H1 (cell line): Measurements from ENCODE around the gene TUBB2B. TPM values are rescaled to one million over a fixed set of nuclear protein-coding genes. Genes with fewer than 3 reads are reported as not detected.

Source experiments
- CTCF ChIA-PET: fragments of 300-600 bp; sonication (Branson Sonifier 250); formaldehyde crosslinking; loops from one replicate; lab custom pipeline; 2021; ENCODE audit not compliant: partially characterized antibody; lab: Charles Lee
- POLR2A ChIA-PET: fragments of 300-600 bp; sonication (Branson Sonifier 250); formaldehyde crosslinking; loops from one replicate; lab custom pipeline; 2021; ENCODE audit warnings: inconsistent platforms; ENCODE audit not compliant: partially characterized antibody; lab: Charles Lee
- DNase-seq, 2 experiments: peaks; one replicate each; pipeline versions ENCODE4 v3.0.0 to v3.0.0-alpha.2; 2010 to 2022; ENCODE audit warnings: low spot score in 2 of 2, low read depth in 1 of 2, mixed read lengths in 1 of 2
- FAIRE-seq: peaks from 2 replicates; lab custom pipeline; 2011; peaks lifted over from hg19 to GRCh38; lab: Jason Lieb, UNC
- H2AFZ ChIP-seq: 2 replicates; pipeline ENCODE4 v1.8.1; 2012; ENCODE audit warnings: low read length, inconsistent platforms
- H2AK5ac ChIP-seq: 2 replicates; pipeline ENCODE4 v1.6.1; 2013; ENCODE audit warnings: low read depth, low read length
- H2BK120ac ChIP-seq: replicated peaks from 2 replicates; pipeline ENCODE3; 2013; ENCODE audit warnings: low read depth, low read length, inconsistent platforms
- H2BK12ac ChIP-seq: 2 replicates; pipeline ENCODE4 v1.6.1; 2013; ENCODE audit warnings: low read depth, low read length
- H2BK15ac ChIP-seq: 2 replicates; pipeline ENCODE4 v1.6.1; 2013; ENCODE audit warnings: low read length
- H2BK20ac ChIP-seq: 2 replicates; pipeline ENCODE4 v1.6.1; 2013; ENCODE audit warnings: low read length
- H2BK5ac ChIP-seq: 2 replicates; pipeline ENCODE4 v1.6.1; 2013; ENCODE audit warnings: low read depth, low read length
- H3K14ac ChIP-seq: 2 replicates; pipeline ENCODE4 v1.6.1; 2013; ENCODE audit warnings: inconsistent platforms; ENCODE audit not compliant: insufficient read length
- H3K18ac ChIP-seq: 2 replicates; pipeline ENCODE4 v1.6.1; 2013; ENCODE audit warnings: low read length; ENCODE audit errors: extremely low read depth
- H3K23ac ChIP-seq: 2 replicates; pipeline ENCODE4 v1.6.1; 2013; ENCODE audit warnings: inconsistent platforms; ENCODE audit not compliant: insufficient read length
- H3K23me2 ChIP-seq: 2 replicates; pipeline ENCODE4 v1.6.1; 2013; ENCODE audit warnings: low read depth, low read length
- H3K27ac ChIP-seq: 2 replicates; pipeline ENCODE4 v1.6.1; 2011; ENCODE audit warnings: low read depth, low read length, inconsistent platforms
- H3K27me3 ChIP-seq, 4 experiments: replicated peaks in 1 of 4; 1 replicate in 1 of 4; 2 replicates in 3 of 4; pipeline versions ENCODE4 v1.6.1 to v1.8.1; 2011 to 2013; ENCODE audit warnings: low read length in 3 of 4, mild to moderate bottlenecking in 3 of 4, inconsistent platforms in 2 of 4, mixed read lengths in 2 of 4, moderate library complexity in 1 of 4; ENCODE audit not compliant: control insufficient read depth in 3 of 4, insufficient read depth in 3 of 4; ENCODE audit errors: extremely low read depth in 1 of 4
- H3K36me3 ChIP-seq, 4 experiments: 2 replicates each; pipeline versions ENCODE4 v1.6.1 to v1.8.1; 2011 to 2013; ENCODE audit warnings: mild to moderate bottlenecking in 4 of 4, low read length in 3 of 4, moderate library complexity in 2 of 4, control low read depth in 1 of 4, inconsistent platforms in 1 of 4; ENCODE audit not compliant: insufficient read depth in 4 of 4, control insufficient read depth in 2 of 4
- H3K4ac ChIP-seq: replicated peaks from 2 replicates; pipeline ENCODE3; 2013; ENCODE audit warnings: low read length, low read depth, mixed read lengths, inconsistent platforms; ENCODE audit not compliant: insufficient read length
- H3K4me1 ChIP-seq, 4 experiments: replicated peaks in 1 of 4; 1 replicate in 1 of 4; 2 replicates in 3 of 4; pipeline versions ENCODE4 v1.6.1 to v1.8.1; 2011 to 2013; ENCODE audit warnings: low read length in 3 of 4, inconsistent platforms in 2 of 4, mixed read lengths in 1 of 4; ENCODE audit not compliant: insufficient read depth in 4 of 4, control insufficient read depth in 3 of 4
- H3K4me2 ChIP-seq, 2 experiments: 2 replicates each; pipeline versions ENCODE4 v1.6.1 to v1.8.1; 2011 to 2013; ENCODE audit warnings: low read depth in 2 of 2, low read length in 2 of 2, control low read depth in 1 of 2, inconsistent platforms in 1 of 2, mild to moderate bottlenecking in 1 of 2; ENCODE audit not compliant: insufficient read depth in 1 of 2
- H3K4me3 ChIP-seq, 4 experiments: fragments of 200-600, 300-600 bp in 1 of 4; sonication (generic), shearing (Covaris generic), sonication (Bioruptor Twin) in 1 of 4; 2 replicates each; pipeline versions ENCODE4 v1.5.1 to v1.8.1; 2011 to 2016; ENCODE audit warnings: low read length in 4 of 4, low read depth in 3 of 4, control low read depth in 2 of 4, inconsistent platforms in 2 of 4, mild to moderate bottlenecking in 2 of 4, mixed read lengths in 1 of 4, moderate library complexity in 1 of 4; ENCODE audit not compliant: insufficient read depth in 2 of 4; ENCODE audit errors: extremely low read depth in 1 of 4
- H3K56ac ChIP-seq: replicated peaks from 2 replicates; pipeline ENCODE3; 2013; ENCODE audit warnings: low read depth, mild to moderate bottlenecking, mixed read lengths, low read length, inconsistent platforms; ENCODE audit not compliant: insufficient read length
- H3K79me1 ChIP-seq: 2 replicates; pipeline ENCODE4 v1.6.1; 2013; ENCODE audit warnings: low read depth, low read length, control low read depth
- H3K79me2 ChIP-seq, 2 experiments: 2 replicates each; pipeline versions ENCODE4 v1.6.1 to v1.8.1; 2012 to 2013; ENCODE audit warnings: low read length in 2 of 2, mild to moderate bottlenecking in 2 of 2, inconsistent platforms in 1 of 2; ENCODE audit not compliant: insufficient read depth in 2 of 2, control insufficient read depth in 1 of 2
- H3K9ac ChIP-seq, 4 experiments: replicated peaks in 1 of 4; 1 replicate in 1 of 4; 2 replicates in 3 of 4; pipeline versions ENCODE4 v1.6.1 to v1.8.1; 2011 to 2013; ENCODE audit warnings: low read depth in 3 of 4, low read length in 3 of 4, control low read depth in 2 of 4, mild to moderate bottlenecking in 2 of 4, moderate library complexity in 2 of 4, inconsistent platforms in 1 of 4; ENCODE audit errors: extremely low read depth in 1 of 4
- H3K9me3 ChIP-seq, 2 experiments: 2 replicates each; pipeline versions ENCODE4 v1.6.1 to v1.8.1; 2012 to 2013; ENCODE audit warnings: mild to moderate bottlenecking in 2 of 2, moderate library complexity in 2 of 2, control low read depth in 1 of 2, inconsistent platforms in 1 of 2, low read depth in 1 of 2, low read length in 1 of 2, mixed read lengths in 1 of 2; ENCODE audit not compliant: insufficient read depth in 2 of 2
- H4K20me1 ChIP-seq, 2 experiments: replicated peaks in 1 of 2; 2 replicates each; pipeline versions ENCODE3 to v1.8.1; 2011 to 2013; ENCODE audit warnings: inconsistent platforms in 2 of 2, low read length in 2 of 2, mild to moderate bottlenecking in 1 of 2; ENCODE audit not compliant: insufficient read depth in 2 of 2, control insufficient read depth in 1 of 2
- H4K5ac ChIP-seq: 2 replicates; pipeline ENCODE4 v1.6.1; 2013; ENCODE audit warnings: low read length, low read depth, mixed read lengths, inconsistent platforms; ENCODE audit not compliant: insufficient read length
- H4K8ac ChIP-seq: 2 replicates; pipeline ENCODE4 v1.8.0; 2013; ENCODE audit warnings: mild to moderate bottlenecking, moderate library complexity, low read length, inconsistent platforms; ENCODE audit not compliant: insufficient read depth; ENCODE audit errors: extremely low read depth
- H4K91ac ChIP-seq: replicated peaks from 2 replicates; pipeline ENCODE3; 2013; ENCODE audit warnings: low read length, mixed read lengths, inconsistent platforms; ENCODE audit not compliant: insufficient read length
- CBX5 ChIP-seq: fragments of 300-800, 300-1000 bp; sonication (generic); IDR thresholded peaks from 2 replicates; pipeline ENCODE4 v1.7.1; 2016; ENCODE audit warnings: antibody characterized with exemption, low read length, low read depth
- CHD2 ChIP-seq: IDR thresholded peaks from 2 replicates; pipeline ENCODE4 v1.6.1; 2012; ENCODE audit warnings: low read length, improper control_type of control experiment
- FOSL1 ChIP-seq: IDR thresholded peaks from 2 replicates; pipeline ENCODE4 v1.6.1; 2011; ENCODE audit warnings: mild to moderate bottlenecking, low read depth, low read length, moderate library complexity; ENCODE audit not compliant: insufficient read depth
- GTF2F1 ChIP-seq: IDR thresholded peaks from 2 replicates; pipeline ENCODE4 v1.6.1; 2012; ENCODE audit warnings: low read depth, low read length, improper control_type of control experiment, borderline replicate concordance
- NANOG ChIP-seq: IDR thresholded peaks from 2 replicates; pipeline ENCODE4 v1.6.1; 2011; ENCODE audit warnings: low read length, low read depth, mild to moderate bottlenecking, inconsistent platforms; ENCODE audit not compliant: insufficient read depth, poor library complexity, severe bottlenecking
- NRF1 ChIP-seq: IDR thresholded peaks from 2 replicates; pipeline ENCODE4 v1.6.1; 2011; ENCODE audit warnings: mild to moderate bottlenecking, low read depth, low read length, improper control_type of control experiment
- TAF1 ChIP-seq: IDR thresholded peaks from 2 replicates; pipeline ENCODE4 v1.6.1; 2011; ENCODE audit warnings: mild to moderate bottlenecking, low read depth, low read length
- WGBS, 2 experiments: shearing (Covaris generic) in 1 of 2; methylation state at CpG; one replicate each; pipeline versions ENCODE4 v1.1.6 to v1.1.7; 2013 to 2015; ENCODE audit warnings: low lambda C conversion rate in 2 of 2, mixed read lengths in 2 of 2, inconsistent platforms in 1 of 2, low coverage in 1 of 2, missing lambda C conversion rate in 1 of 2; ENCODE audit not compliant: insufficient replicate concordance in 2 of 2, insufficient coverage in 1 of 2, insufficient read length in 1 of 2; ENCODE audit errors: extremely low coverage in 1 of 2, missing lambda C conversion rate in 1 of 2; 5-methylcytosine and 5-hydroxymethylcytosine counted together
- polyA plus RNA-seq, 7 experiments: library from polyadenylated mRNA; depleted of rRNA in 3 of 7; stranded (reverse) in 5 of 7; unstranded in 2 of 7; fragments of >200 nt in 5 of 7; fragments of 200-250 nt in 2 of 7; gene quantifications; 1 replicate in 5 of 7; 2 replicates in 1 of 7; 4 replicates in 1 of 7; pipeline versions ENCODE4 v1.2.1 to v1.2.3, GENCODE V29; 2011 to 2013; ENCODE audit warnings: missing spikeins in 2 of 7, mixed read lengths in 2 of 7
- total RNA-seq: library from RNA; stranded (reverse); fragmentation: NEBNext Ultra II Directional; extraction: Animal tissue kit (Norgen Biotek cat#: 25700); gene quantifications from 2 replicates; pipeline ENCODE4 v1.2.1, GENCODE V29; 2021

The TUBB2B gene
- total and polyA plus RNA-seq, 2 of the 8 experiments (the other 6 are each of a cell fraction or from before 2014, with no cell fraction given) = 612 to 722 TPM

GRCh38 chr6:3267162-3267561 lies 39.7 kb upstream of the TUBB2B start:
- peaks cover 20% of the 10 kb centered on the region for H3K79me1 ChIP-seq
- no peak overlapping the region for H4K8ac ChIP-seq
- no peak overlapping the region for H2BK12ac ChIP-seq
- H3K4ac ChIP-seq = no peak overlapping the region
- H4K5ac ChIP-seq = no peak overlapping the region
- peaks cover 7 to 62% (median 25%) of the 10 kb centered on the region in 4 experiments; a peak in 7 of 8 replicates for H3K36me3 ChIP-seq
- WGBS, 2 experiments = 93% methylated on average over 5 of the region's 5 CpGs; no CpG with 5 or more reads in 1 of the 2 experiments
- H3K23ac ChIP-seq = no peak overlapping the region
- H3K23me2 ChIP-seq = no peaks in the 10 kb centered on the region
- no peak overlapping the region for H3K56ac ChIP-seq
- H2BK5ac ChIP-seq = no peak overlapping the region
- H3K4me3 ChIP-seq = no peak overlapping the region
- no peak overlapping the region for H3K27ac ChIP-seq
- no peak overlapping the region for H3K14ac ChIP-seq
- ChIA-PET CTCF (interaction anchor here (0.7 to 1.1 kb wide), 3 partner anchors 18 to 143 kb away, joined by 3 to 4 read pairs (median 3); no protein-coding TSS in a partner anchor), POLR2A (interaction anchor here (0.8 to 1.1 kb wide), 3 partner anchors 8 to 124 kb away, joined by 3 read pairs; partner anchors contain the start of gene PSMG4)
- no peak overlapping the region for H2AK5ac ChIP-seq
- H3K79me2 ChIP-seq = peaks cover 0 to 47% of the 10 kb centered on the region in 2 experiments; a peak in 2 of 4 replicates
- no peaks in the 10 kb centered on the region for H3K4me1 ChIP-seq
- H3K18ac ChIP-seq = no peak overlapping the region
- H3K9me3 ChIP-seq = no peaks in the 10 kb centered on the region
- DNase-seq (no peak), FAIRE-seq (no peak)
- no peak overlapping the region for H2BK120ac ChIP-seq
- no peak overlapping the region for H2BK20ac ChIP-seq
- TF ChIP-seq GTF2F1 = no peak
- no peak for TF ChIP-seq NANOG
- TF ChIP-seq NRF1 = no peak
- no peak for TF ChIP-seq CBX5
- TF ChIP-seq TAF1 = no peak
- no peak for TF ChIP-seq FOSL1
- no peak for TF ChIP-seq CHD2
- H3K27me3 ChIP-seq = no peaks in the 10 kb centered on the region
- no peak overlapping the region for H4K91ac ChIP-seq
- peaks cover 12 to 33% of the 10 kb centered on the region in 2 experiments for H4K20me1 ChIP-seq
- H3K4me2 ChIP-seq = no peak overlapping the region
- no peak overlapping the region for H2BK15ac ChIP-seq
- H3K9ac ChIP-seq = no peak overlapping the region
- no peak overlapping the region for H2AFZ ChIP-seq
